SK-N-SH (cell line): ENCODE results near the gene NEGR1. TPM values are rescaled to one million over a fixed set of nuclear protein-coding genes. Genes with fewer than 3 reads are reported as not detected.

Source experiments
- CTCF ChIA-PET: fragments of 300-600, 350-600 bp; formaldehyde crosslinking; extraction: SDS; loops from one replicate; lab custom pipeline; 2021; lab: Yijun Ruan, JAX
- POLR2A ChIA-PET: fragments of 350-600 bp; sonication (Branson Sonifier 250); formaldehyde crosslinking; extraction: SDS; loops from one replicate; lab custom pipeline; 2020; ENCODE audit warnings: antibody characterized with exemption, inconsistent platforms; lab: Yijun Ruan, JAX
- DNase-seq: peaks from one replicate; pipeline ENCODE4 v3.0.0; 2012
- H2AFZ ChIP-seq: fragments of 200-600 bp; sonication (generic); 2 replicates; pipeline ENCODE4 v1.8.1; 2016; ENCODE audit warnings: antibody characterized with exemption, mild to moderate bottlenecking, low read depth
- H3F3A ChIP-seq: fragments of 200-600 bp; sonication (generic); replicated peaks from 2 replicates; pipeline ENCODE3; 2016; ENCODE audit warnings: antibody characterized with exemption, mild to moderate bottlenecking; ENCODE audit not compliant: insufficient read depth
- H3K27ac ChIP-seq, 2 experiments: fragments of 200-500 bp in 1 of 2; fragments of 200-600 bp in 1 of 2; sonication (Bioruptor generic) in 1 of 2; sonication (generic), shearing (Covaris generic) in 1 of 2; 2 replicates each; pipeline versions ENCODE4 v1.5.1 to v1.6.1; 2014 to 2016; ENCODE audit warnings: low read depth in 2 of 2, inconsistent platforms in 1 of 2, low read length in 1 of 2, mild to moderate bottlenecking in 1 of 2, mixed read lengths in 1 of 2
- H3K27me3 ChIP-seq: fragments of 200-600 bp; sonication (generic), shearing (Covaris generic); 2 replicates; pipeline ENCODE4 v1.6.1; 2016; ENCODE audit warnings: mixed run types; ENCODE audit not compliant: insufficient read depth
- H3K36me3 ChIP-seq, 2 experiments: fragments of 200-500 bp in 1 of 2; fragments of 200-600 bp in 1 of 2; sonication (Bioruptor generic) in 1 of 2; sonication (generic) in 1 of 2; replicated peaks in 1 of 2; 2 replicates each; pipeline versions ENCODE3 to v1.5.1; 2014 to 2016; ENCODE audit warnings: low read length in 1 of 2, mild to moderate bottlenecking in 1 of 2; ENCODE audit not compliant: insufficient read depth in 2 of 2, control insufficient read depth in 1 of 2
- H3K4me1 ChIP-seq, 2 experiments: fragments of 200-500 bp in 1 of 2; fragments of 200-600 bp in 1 of 2; sonication (Bioruptor generic) in 1 of 2; sonication (generic), shearing (Covaris generic) in 1 of 2; 2 replicates each; pipeline versions ENCODE4 v1.5.1 to v1.6.1; 2014 to 2016; ENCODE audit warnings: low read depth in 1 of 2, low read length in 1 of 2, mixed run types in 1 of 2; ENCODE audit not compliant: insufficient read depth in 2 of 2, control insufficient read depth in 1 of 2
- H3K4me2 ChIP-seq: fragments of 200-600 bp; sonication (generic), shearing (Covaris generic); 2 replicates; pipeline ENCODE4 v1.6.1; 2017; ENCODE audit warnings: mixed run types
- H3K4me3 ChIP-seq, 2 experiments: fragments of 200-500 bp in 1 of 2; fragments of 200-600 bp in 1 of 2; sonication (Bioruptor generic) in 1 of 2; sonication (generic), shearing (Covaris generic) in 1 of 2; 2 replicates each; pipeline versions ENCODE4 v1.5.1 to v1.8.1; 2014 to 2016; ENCODE audit warnings: low read depth in 2 of 2, inconsistent platforms in 1 of 2, low read length in 1 of 2, mild to moderate bottlenecking in 1 of 2, mixed read lengths in 1 of 2, moderate library complexity in 1 of 2
- H3K79me2 ChIP-seq: fragments of 200-600 bp; sonication (generic); 2 replicates; pipeline ENCODE4 v1.8.1; 2017; ENCODE audit warnings: mild to moderate bottlenecking; ENCODE audit not compliant: insufficient read depth
- H3K9ac ChIP-seq: fragments of 200-600 bp; sonication (generic); 2 replicates; pipeline ENCODE4 v1.6.1; 2017; ENCODE audit warnings: mixed run types
- H3K9me2 ChIP-seq: fragments of 200-600 bp; sonication (generic); 2 replicates; pipeline ENCODE4 v1.6.1; 2017; ENCODE audit warnings: mixed run types
- H3K9me3 ChIP-seq: fragments of 200-600 bp; sonication (generic); 2 replicates; pipeline ENCODE4 v1.6.1; 2017; ENCODE audit warnings: mixed run types, mild to moderate bottlenecking, moderate library complexity
- H4K20me1 ChIP-seq: fragments of 200-600 bp; sonication (generic); 2 replicates; pipeline ENCODE4 v1.6.1; 2017; ENCODE audit warnings: mild to moderate bottlenecking, mixed run types; ENCODE audit not compliant: insufficient read depth
- CTCF ChIP-seq: fragments of 200-600 bp; sonication (generic); IDR thresholded peaks from 2 replicates; pipeline ENCODE4 v1.6.1; 2017; ENCODE audit warnings: antibody characterized with exemption, mild to moderate bottlenecking, moderate library complexity
- EP300 ChIP-seq, 2 experiments: IDR thresholded peaks; 2 replicates each; pipeline versions ENCODE4 v1.4.0 to v1.6.1; 2012; ENCODE audit warnings: borderline replicate concordance in 1 of 2, low read depth in 1 of 2, low read length in 1 of 2
- EZH2phosphoT487 ChIP-seq: fragments of 200-600 bp; sonication (generic); IDR thresholded peaks from 2 replicates; pipeline ENCODE4 v1.6.1; 2017; ENCODE audit warnings: low read depth, mixed run types, mild to moderate bottlenecking, antibody characterized with exemption, moderate library complexity, borderline replicate concordance
- FOXJ3 ChIP-seq: sonication (generic); formaldehyde crosslinking; IDR thresholded peaks from 2 replicates; pipeline ENCODE4 v1.5.1; 2020; ENCODE audit warnings: mild to moderate bottlenecking, missing genetic modification reagents
- MEF2A ChIP-seq: IDR thresholded peaks from 2 replicates; pipeline ENCODE4 v1.4.0; 2012; ENCODE audit warnings: low read depth, borderline replicate concordance
- MXI1 ChIP-seq: IDR thresholded peaks from 2 replicates; pipeline ENCODE4 v1.6.1; 2012; ENCODE audit warnings: mild to moderate bottlenecking, low read depth, low read length, improper control_type of control experiment
- POLR2AphosphoS5 ChIP-seq: IDR thresholded peaks from 2 replicates; pipeline ENCODE4 v1.6.1; 2012; ENCODE audit warnings: low read depth, low read length
- RAD21 ChIP-seq: IDR thresholded peaks from 2 replicates; pipeline ENCODE4 v1.6.1; 2012; ENCODE audit warnings: mild to moderate bottlenecking, low read length
- TCF12 ChIP-seq: IDR thresholded peaks from 2 replicates; pipeline ENCODE4 v1.4.0; 2012
- TEAD4 ChIP-seq: IDR thresholded peaks from 2 replicates; pipeline ENCODE4 v1.4.0; 2012; ENCODE audit warnings: mild to moderate bottlenecking, borderline replicate concordance; ENCODE audit not compliant: insufficient read depth
- USF2 ChIP-seq: fragments of 150-350 bp; IDR thresholded peaks from 2 replicates; pipeline ENCODE4 v1.6.1; 2017; ENCODE audit warnings: antibody characterized with exemption, low read length, low read depth, borderline replicate concordance
- YY1 ChIP-seq: IDR thresholded peaks from 2 replicates; pipeline ENCODE4 v1.4.0; 2012; ENCODE audit warnings: low read depth, mild to moderate bottlenecking
- ZBTB33 ChIP-seq: IDR thresholded peaks from 2 replicates; pipeline ENCODE4 v1.4.0; 2012; ENCODE audit warnings: low read depth, borderline replicate concordance
- WGBS: methylation state at CpG from one replicate; pipeline ENCODE4 v1.1.6; 2017; ENCODE audit warnings: low lambda C conversion rate; 5-methylcytosine and 5-hydroxymethylcytosine counted together
- polyA plus RNA-seq, 3 experiments: library from polyadenylated mRNA; depleted of rRNA; stranded (reverse); fragments of >200 nt; gene quantifications; 2 replicates each; pipeline ENCODE4 v1.2.3, GENCODE V29; 2012
- TF ChIP-seq, protein P1 (sequence below): IDR thresholded peaks from 2 replicates; pipeline ENCODE4 v1.6.1; 2012; ENCODE audit warnings: mild to moderate bottlenecking, low read depth, low read length, moderate library complexity
- TF ChIP-seq, protein P2 (sequence below): IDR thresholded peaks from 2 replicates; pipeline ENCODE4; 2012
- TF ChIP-seq, protein P3 (sequence below): fragments of 150-350 bp; IDR thresholded peaks from 2 replicates; pipeline ENCODE4 v1.6.1; 2016; ENCODE audit warnings: mild to moderate bottlenecking, low read depth, low read length

Gene NEGR1
- polyA plus RNA-seq, 1 of the 3 experiments (the other 2 are of a cell fraction), result 0.21 TPM

- TF ChIP-seq FOXJ3 (no peak), POLR2AphosphoS5 (no peak), RAD21 (no peak), EP300 (IDR thresholded peaks at IDR 0.05; ENCODE audit: borderline replicate concordance in 1 of 2, low read depth in 1 of 2, low read length in 1 of 2) (no peak), TCF12 (no peak), TEAD4 (no peak), ZBTB33 (no peak), MXI1 (no peak), YY1 (no peak)
- CTCF ChIA-PET, result interaction anchor here (1.1 kb wide), 1 partner anchor 30 kb away, joined by 3 read pairs; no protein-coding TSS in a partner anchor
Measured at GRCh38 chr1:71641903-71642302, 640.4 kb downstream of the NEGR1 start.

DNA sequence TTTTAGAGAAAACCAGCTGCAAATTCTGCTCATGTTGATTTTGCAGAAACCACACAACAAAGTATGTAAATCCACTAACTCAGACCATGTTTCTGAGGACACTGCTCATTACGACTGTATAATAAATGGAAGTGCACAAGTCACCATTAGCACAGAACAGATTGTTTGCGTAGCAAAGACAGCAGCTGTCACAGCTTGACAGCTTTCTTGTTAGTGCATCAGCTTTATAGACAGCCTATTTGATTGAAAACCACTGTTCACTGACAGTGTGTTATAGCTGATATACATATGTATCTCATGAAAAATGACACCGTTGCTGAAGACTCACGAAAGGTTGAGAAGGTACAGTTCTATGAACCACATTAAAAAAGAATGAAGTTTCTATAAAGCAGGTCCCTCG lies 641.3 kb downstream of the NEGR1 start:
- Histone ChIP-seq H3K36me3 (no peaks in the 10 kb centered on the region), H3K27ac (no peak overlapping the region), H3F3A (no peaks in the 10 kb centered on the region), H3K79me2 (no peaks in the 10 kb centered on the region), H4K20me1 (no peaks in the 10 kb centered on the region), H3K4me3 (no peak overlapping the region), H3K9ac (no peak overlapping the region), H3K4me2 (no peak overlapping the region), H3K9me3 (no peaks in the 10 kb centered on the region), H3K9me2 (no peaks in the 10 kb centered on the region), H2AFZ (no peak overlapping the region), H3K27me3 (no peaks in the 10 kb centered on the region), H3K4me1 (no peaks in the 10 kb centered on the region)
- 59% methylated on average over 5 of the region's 5 CpGs for WGBS
- POLR2A ChIA-PET, result no interaction called here
- CTCF ChIA-PET, result interaction anchor here (1.1 kb wide), 1 partner anchor 29 kb away, joined by 3 read pairs; no protein-coding TSS in a partner anchor
- DNase-seq, result no peak
- TF ChIP-seq, protein P1, sequence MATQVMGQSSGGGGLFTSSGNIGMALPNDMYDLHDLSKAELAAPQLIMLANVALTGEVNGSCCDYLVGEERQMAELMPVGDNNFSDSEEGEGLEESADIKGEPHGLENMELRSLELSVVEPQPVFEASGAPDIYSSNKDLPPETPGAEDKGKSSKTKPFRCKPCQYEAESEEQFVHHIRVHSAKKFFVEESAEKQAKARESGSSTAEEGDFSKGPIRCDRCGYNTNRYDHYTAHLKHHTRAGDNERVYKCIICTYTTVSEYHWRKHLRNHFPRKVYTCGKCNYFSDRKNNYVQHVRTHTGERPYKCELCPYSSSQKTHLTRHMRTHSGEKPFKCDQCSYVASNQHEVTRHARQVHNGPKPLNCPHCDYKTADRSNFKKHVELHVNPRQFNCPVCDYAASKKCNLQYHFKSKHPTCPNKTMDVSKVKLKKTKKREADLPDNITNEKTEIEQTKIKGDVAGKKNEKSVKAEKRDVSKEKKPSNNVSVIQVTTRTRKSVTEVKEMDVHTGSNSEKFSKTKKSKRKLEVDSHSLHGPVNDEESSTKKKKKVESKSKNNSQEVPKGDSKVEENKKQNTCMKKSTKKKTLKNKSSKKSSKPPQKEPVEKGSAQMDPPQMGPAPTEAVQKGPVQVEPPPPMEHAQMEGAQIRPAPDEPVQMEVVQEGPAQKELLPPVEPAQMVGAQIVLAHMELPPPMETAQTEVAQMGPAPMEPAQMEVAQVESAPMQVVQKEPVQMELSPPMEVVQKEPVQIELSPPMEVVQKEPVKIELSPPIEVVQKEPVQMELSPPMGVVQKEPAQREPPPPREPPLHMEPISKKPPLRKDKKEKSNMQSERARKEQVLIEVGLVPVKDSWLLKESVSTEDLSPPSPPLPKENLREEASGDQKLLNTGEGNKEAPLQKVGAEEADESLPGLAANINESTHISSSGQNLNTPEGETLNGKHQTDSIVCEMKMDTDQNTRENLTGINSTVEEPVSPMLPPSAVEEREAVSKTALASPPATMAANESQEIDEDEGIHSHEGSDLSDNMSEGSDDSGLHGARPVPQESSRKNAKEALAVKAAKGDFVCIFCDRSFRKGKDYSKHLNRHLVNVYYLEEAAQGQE, result no peak
- TF ChIP-seq, protein P2, sequence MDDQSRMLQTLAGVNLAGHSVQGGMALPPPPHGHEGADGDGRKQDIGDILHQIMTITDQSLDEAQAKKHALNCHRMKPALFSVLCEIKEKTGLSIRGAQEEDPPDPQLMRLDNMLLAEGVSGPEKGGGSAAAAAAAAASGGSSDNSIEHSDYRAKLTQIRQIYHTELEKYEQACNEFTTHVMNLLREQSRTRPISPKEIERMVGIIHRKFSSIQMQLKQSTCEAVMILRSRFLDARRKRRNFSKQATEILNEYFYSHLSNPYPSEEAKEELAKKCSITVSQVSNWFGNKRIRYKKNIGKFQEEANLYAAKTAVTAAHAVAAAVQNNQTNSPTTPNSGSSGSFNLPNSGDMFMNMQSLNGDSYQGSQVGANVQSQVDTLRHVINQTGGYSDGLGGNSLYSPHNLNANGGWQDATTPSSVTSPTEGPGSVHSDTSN, result no peak
- TF ChIP-seq CTCF (no peak), EP300 (IDR thresholded peaks at IDR 0.05; ENCODE audit: borderline replicate concordance in 1 of 2, low read depth in 1 of 2, low read length in 1 of 2) (no peak), MEF2A (no peak), USF2 (no peak), POLR2AphosphoS5 (no peak), EZH2phosphoT487 (no peak)
- TF ChIP-seq, protein P3, sequence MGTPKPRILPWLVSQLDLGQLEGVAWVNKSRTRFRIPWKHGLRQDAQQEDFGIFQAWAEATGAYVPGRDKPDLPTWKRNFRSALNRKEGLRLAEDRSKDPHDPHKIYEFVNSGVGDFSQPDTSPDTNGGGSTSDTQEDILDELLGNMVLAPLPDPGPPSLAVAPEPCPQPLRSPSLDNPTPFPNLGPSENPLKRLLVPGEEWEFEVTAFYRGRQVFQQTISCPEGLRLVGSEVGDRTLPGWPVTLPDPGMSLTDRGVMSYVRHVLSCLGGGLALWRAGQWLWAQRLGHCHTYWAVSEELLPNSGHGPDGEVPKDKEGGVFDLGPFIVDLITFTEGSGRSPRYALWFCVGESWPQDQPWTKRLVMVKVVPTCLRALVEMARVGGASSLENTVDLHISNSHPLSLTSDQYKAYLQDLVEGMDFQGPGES, result no peak

More at GRCh38 chr1:71641903-71642302, 640.4 kb downstream of the NEGR1 start:
- 61% methylated on average over 3 of the region's 3 CpGs for WGBS
- no peaks in the 10 kb centered on the region for H3K9me3 ChIP-seq
- no peak overlapping the region for H3K9ac ChIP-seq
- H3K9me2 ChIP-seq, result no peaks in the 10 kb centered on the region
- H3K79me2 ChIP-seq, result no peaks in the 10 kb centered on the region
- H3K4me1 ChIP-seq, result no peaks in the 10 kb centered on the region
- no peak overlapping the region for H3K4me2 ChIP-seq
- POLR2A ChIA-PET, result no interaction called here
- H3K4me3 ChIP-seq, result no peak overlapping the region
- H2AFZ ChIP-seq, result no peak overlapping the region
- no peak for DNase-seq
- H3K27ac ChIP-seq, result no peak overlapping the region
- no peaks in the 10 kb centered on the region for H3F3A ChIP-seq
- no peaks in the 10 kb centered on the region for H3K36me3 ChIP-seq
- H3K27me3 ChIP-seq, result no peaks in the 10 kb centered on the region
- H4K20me1 ChIP-seq, result no peaks in the 10 kb centered on the region
